HG03442 (cell line): ENCODE measurements around the gene TRAF1.
"Not testable (repeated sequence)": the region's sequence is repeated elsewhere in the genome, so short reads cannot be mapped to it uniquely, and the experiment has no call there.

ENCODE experiments used
- ATAC-seq: cut with Tn5 transposase; IDR thresholded peaks from one replicate; pipeline ENCODE4 v1.9.1; 2021; ENCODE audit warnings: mild to moderate bottlenecking, moderate library complexity; ENCODE audit not compliant: unreplicated experiment

The TRAF1 gene, protein sequence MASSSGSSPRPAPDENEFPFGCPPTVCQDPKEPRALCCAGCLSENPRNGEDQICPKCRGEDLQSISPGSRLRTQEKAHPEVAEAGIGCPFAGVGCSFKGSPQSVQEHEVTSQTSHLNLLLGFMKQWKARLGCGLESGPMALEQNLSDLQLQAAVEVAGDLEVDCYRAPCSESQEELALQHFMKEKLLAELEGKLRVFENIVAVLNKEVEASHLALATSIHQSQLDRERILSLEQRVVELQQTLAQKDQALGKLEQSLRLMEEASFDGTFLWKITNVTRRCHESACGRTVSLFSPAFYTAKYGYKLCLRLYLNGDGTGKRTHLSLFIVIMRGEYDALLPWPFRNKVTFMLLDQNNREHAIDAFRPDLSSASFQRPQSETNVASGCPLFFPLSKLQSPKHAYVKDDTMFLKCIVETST

DNA sequence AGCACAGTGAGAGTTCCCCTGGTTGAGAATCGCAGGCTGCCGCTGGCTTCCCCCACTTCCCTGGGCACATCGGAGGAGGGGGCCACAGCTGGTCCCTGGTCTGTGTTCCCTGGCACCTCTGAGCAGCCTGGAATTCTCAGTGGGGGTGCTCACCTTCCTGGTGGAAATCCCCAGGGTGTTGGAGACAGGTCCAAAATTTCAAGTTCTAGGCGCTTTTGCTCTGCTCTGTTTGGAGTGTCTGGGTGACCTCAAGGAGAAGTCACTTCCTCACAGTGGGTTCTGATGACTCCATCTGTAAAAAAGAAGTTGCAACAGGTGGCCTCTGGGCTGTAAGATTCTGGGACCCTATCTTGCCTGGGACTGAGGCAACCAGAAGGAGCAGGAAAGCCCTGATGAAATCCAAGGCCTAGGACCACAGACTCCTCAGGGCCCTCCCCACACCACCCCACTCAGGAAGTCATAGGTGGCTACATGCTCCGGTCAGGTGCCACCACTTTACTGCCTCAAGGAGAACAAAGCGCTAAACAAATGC is at the start of gene TRAF1:
TSS of gene TRAF1 (minus strand) at position 400 of the 532 bp plus-strand sequence. CDS start 721 bp downstream, outside the sequence.
- peak; percentile 19 for ATAC-seq

DNA sequence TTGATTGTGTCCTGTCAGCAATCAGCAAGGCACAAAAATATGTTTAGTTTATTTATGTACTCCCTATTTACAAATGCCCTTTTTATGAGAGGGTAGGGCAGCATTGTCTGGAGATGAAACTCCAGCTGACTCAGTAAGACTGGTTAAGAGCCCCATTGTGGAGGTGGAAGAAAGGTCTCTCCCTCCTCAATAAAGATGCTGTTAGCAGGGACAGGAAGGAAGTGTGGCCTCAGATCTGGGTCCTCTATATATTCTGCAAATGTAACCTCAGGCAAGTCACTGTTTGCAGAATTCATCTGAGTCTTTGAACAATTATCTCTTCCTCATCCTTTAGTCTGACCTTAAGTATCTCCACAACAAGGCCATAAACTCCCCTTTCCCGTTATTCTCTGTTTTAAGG is 48.3 kb upstream of the TRAF1 start:
- no peak for ATAC-seq

DNA sequence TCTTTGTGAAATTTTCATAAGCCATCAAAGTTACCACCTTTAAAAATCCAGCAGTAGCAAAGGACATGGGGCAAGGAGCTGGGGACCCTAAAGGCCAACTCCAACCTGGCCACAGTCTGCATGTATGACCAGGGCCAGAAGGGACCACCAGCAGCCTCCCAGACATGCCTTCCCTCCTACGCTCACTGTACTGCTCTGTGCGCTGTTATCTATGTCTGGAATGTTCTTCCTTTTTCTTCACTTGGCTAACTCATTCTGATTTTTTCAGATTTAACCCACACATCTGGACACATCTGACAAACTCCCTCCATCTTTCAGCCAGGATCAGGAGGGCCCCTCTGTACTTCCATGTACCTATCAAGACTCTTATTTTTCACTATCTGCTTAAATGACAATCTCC is 47.6 kb upstream of the TRAF1 start:
- no peak for ATAC-seq

DNA sequence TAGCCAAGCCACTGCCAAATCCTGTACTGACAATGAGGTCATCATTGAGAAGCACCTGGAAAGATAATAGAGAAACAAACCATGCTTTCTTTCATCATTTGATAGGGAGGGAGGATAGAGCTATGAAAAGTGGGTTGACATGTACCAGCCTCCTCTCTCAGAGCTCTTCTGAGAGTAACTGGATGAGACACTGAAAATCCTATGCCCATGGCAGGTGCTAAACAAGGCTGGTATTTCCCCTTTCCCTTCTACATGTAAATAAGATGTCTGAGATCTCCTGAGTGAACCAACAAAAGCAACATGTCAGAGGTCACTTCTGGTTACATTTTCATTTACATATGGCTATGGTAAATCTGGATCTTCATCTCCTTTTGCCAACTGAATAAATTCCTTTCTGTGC is 45.3 kb upstream of the TRAF1 start:
- no peak for ATAC-seq

DNA sequence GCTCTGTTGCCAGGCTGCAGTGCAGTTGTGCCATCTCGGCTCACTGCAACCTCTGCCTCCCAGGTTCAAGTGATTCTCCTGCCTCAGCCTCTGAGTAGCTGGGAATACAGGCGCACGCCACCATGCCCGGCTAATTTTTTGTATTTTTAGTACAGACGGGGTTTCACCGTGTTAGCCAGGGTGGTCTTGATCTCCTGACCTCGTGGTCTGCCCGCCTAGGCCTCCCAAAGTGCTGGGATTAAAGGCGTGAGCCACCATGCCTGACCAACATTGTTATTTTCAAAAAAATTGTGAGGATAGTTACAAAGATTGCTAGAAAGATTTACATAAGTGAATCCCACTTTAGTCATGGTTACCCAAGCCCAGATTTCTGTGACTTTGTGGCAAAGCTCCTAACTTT is 44.9 kb upstream of the TRAF1 start:
- not testable (repeated sequence) for ATAC-seq

DNA sequence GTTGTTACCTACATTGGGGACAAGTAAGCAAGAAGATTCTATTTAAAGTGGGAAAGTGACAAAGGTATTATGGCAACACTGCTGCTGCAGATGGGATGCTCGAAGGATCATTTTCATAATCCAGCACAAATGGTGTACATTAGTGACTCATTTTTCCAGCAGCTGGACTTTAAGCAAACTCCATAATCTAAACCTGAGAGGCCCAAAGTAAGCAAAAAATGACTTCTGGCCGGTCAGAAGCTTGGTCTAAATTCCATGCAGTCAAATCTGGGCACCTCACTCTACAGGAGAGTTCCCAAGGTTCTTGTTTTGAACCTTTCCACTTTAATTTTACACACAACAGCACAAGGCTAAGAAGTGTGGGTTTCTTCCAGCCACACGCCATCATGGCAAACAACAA is 43.6 kb upstream of the TRAF1 start:
- ATAC-seq: no peak

DNA sequence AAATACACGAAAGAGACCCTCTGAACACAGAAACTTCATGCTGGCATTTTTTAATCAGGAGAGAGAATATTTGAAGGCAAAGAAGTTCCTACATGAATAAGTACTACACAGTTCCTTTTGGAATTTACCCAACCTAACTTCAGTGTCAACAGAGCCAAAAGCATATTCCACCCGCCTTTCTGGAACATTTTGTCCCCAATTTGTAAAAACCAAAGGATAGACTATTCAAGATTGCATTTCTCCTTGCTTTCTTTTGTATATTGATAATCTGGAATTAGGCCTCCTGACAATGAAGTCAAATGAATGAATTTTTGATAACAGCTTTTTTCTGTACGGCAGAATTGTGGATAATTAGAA is 39.4 kb upstream of the TRAF1 start:
- no peak for ATAC-seq

DNA sequence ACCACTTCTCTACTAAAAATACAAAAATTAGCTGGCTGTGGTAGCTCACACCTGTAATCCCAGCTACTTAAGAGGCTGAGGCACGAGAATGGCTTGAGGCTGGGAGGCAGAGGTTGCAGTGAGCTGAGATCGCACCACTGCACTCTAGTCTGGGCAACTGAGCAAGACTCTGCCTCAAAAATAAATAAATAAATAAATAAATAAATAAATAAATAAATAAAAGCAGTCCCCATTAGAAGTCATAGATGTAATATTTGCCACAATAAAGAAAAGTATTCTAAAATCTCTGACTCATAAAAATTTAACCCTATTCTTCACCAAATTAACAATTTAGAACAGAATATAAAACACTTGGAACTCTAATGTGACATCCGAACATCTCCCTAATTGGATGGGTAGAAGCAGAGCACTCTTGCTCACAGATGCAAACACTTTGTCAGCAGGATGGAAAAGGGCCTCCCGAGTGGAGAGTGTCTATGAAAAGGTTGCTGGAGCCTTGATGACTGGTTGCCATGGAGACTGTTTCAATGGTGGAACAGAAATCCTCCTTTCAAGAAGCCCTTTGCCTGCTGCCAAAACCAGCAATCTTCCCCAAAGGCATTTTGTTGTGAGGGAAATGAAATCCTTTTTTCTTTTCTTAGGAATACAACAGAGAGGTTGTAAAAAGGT is 38.9 kb upstream of the TRAF1 start:
- ATAC-seq: no peak

DNA sequence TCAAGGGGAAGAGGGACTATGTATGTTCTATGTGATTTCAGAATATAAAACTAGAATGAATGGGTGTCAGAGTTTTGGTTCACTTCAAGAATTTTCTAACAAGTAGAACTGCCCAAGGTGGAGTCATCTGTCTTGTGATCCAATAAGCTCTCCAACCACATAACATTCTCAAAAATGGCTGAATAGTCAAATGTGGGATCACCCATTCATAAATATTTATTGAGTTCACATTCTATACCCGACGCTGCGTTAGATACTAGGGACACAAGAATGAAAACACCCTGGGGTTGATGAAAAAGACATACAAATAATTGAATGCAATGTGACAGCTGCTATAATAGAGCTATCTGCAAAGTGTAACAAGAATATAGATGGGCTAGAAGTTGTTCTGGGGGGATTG is 35.3 kb upstream of the TRAF1 start:
- ATAC-seq: no peak

DNA sequence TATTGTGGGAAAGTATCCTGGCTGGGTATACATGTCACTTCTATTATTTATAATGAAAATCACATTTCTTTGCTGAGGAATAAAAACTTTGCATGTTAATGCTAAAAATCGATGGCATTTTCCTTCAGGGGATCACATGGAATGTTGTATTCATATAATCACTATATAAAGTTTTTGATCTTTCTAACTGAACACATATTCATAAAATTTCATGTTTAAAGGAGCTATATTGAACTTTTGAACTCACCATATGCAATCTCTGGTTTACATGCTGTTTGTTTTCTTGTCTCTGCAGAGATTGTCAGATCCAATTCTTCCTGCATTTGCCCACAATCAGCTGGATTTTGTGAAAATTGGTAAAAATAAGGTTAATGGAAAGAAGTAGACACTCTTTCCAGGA is 33.4 kb upstream of the TRAF1 start:
- ATAC-seq: no peak

DNA sequence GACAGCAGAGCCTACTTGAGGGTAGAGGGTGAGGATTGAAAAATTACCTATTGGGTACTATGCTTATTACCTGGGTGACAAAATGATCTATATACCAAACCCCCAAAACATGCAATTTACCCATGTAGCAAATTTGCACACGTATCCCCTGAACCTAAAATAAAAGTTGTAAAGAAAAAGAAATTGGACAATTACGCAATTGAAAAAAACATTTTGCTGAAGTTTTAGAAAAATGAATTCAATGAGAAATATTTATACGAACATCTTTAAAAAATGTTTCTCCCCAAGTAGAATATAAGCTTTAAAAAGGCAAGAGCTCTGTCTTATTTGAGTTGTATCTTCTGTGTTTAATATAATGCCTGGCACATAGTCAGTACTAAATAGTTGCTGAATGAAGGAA is 30.3 kb upstream of the TRAF1 start:
- ATAC-seq: no peak

DNA sequence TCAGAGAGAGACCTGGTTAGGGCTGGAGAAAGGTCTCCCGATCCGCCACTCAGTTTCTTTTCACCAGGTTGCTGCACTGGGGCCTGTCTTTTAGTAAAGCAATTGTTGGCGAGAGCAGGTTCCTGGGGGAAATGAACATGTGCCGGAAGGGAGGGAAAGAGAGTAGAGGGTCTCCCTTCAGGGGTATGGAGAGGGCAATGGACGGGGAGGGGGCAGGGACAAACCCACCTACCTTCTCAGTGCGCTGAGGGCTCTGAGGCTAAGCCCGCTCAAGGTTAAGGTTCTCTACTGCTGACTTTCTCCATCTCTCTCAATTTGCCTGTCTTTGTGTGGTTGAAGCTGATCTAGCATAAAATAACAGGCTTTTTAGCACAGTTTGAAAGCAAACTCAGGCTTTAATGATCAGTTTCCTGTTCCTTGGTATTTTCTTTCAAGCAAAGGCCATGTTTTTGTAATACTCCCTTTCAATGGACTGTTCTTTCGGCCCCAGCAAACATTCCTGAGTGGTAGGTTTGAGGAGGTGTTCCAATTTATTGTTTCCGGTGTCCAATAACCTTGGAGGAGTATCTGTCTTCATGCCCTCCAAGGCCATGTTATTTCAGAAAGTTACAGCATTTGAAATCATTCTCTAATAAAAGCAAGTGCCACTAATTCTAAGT is 25.5 kb upstream of the TRAF1 start:
- no peak for ATAC-seq

DNA sequence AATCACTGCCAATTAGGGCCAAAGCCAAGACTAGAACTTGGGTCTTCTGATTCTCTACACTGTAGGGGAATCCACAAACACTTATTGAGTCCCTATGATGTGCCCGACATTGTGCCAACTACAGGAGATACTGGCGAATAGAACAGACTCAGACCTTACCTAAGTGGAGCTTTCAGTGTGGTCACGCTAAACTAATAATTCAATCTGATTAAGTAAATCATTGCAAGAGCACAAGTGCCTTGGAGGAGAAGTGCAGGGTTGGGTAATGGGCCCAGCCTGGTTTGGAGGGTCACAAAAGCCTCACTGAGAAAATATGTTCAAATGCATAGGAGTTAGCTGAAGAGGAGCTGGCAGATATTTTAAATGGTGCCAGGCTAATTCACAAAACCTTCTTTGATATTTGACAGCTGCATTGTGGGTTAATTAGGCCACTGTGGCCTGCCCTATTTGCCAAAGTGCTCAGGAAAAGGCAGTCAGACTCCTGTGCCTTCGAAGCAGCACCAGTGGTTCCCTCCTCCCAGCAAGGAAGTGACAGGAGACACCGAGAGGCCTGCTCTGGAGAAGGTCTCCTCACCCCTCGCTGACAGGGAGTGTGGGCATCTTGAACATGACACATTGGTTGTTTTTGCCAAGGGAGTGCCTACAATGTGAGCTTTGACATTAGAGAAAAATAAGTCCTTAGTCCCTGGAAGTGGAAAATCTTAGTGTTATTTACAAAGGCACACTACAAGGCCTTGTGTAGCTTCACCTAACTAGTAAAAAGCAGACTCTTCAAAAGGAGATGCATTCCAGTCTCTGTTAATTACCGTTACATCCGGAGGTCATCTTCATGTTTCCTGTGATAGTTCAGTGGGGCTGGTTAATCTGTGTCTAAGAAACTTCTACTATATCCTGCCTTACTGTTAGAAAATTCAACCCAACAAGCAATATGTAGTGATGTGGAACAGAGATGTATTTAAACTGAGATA is 24.1 kb upstream of the TRAF1 start:
- ATAC-seq: no peak

DNA sequence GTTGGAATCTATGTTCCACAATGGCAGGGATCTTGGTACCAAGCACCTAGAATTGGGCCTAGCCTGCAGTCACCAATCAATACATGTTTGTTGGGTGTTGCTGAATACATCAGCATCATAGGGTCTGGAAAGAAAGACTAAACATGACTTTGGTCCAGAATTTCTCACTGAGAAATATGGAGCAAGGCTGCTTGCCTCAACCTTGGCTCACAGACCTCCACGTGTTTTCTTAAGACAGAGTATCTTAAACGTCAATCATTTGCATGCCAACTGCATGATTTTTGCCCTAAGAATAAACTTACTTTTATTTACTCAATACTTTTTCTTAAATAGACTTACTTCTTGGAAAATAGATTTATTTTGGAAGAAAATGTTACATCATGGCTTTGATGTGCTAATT is 22.7 kb upstream of the TRAF1 start:
- ATAC-seq: no peak

DNA sequence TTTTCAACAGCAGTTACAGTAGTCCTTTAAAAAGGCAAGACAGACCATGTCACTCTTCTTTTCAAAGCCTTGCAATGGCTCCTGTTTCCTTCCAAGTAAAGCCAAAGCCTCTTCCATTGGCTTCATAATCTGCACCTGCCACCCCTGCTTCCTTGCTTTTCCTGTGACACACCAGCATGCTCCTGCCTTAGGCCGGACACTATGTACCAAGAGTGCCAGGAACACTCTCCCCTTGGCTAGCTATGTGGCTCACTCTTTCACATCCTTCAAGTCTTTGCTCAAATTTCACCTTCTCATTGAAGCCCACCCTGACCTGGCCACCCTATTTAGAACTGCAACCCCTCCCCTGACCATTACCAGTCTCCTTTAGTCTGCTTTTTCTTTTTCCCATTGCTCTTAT is 22.2 kb upstream of the TRAF1 start:
- no peak for ATAC-seq

DNA sequence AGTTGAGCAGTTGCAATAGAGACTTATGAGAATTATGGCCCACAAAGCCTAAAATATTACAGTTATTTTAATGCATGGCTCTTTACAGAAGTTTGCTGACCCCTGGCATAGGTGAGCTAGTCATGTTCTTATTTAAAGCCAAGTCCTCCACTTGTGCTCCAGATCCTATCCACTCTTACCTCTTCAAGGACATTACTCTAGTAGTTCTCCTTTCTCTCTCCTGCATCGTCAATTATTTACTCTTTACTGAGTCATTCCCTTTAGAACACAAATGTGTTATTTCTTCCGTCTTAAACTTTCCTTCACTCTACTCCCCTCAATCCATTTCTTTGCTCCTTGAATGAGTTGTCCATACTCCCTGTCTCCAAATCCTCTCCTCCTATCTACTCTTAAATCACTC is 20.6 kb upstream of the TRAF1 start:
- no peak for ATAC-seq

DNA sequence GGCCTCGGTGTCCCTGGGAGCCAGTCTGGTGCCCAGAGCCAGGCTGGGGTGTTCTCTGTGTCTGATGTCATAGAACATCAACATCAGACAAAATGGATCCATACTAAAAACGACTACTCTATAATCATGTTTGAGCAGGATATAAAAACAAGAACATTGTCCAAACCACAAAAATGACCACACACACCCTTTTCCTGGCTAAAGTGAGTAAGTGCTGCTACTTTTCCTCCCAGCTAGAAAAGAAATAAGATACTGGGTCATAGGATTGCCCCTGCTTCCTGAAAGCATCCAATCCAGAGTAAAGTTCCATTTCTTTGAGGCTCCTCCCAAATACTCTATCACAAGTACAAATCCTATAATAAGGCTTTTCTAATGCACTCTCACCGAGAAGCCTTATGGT is 19.7 kb upstream of the TRAF1 start:
- ATAC-seq: no peak

DNA sequence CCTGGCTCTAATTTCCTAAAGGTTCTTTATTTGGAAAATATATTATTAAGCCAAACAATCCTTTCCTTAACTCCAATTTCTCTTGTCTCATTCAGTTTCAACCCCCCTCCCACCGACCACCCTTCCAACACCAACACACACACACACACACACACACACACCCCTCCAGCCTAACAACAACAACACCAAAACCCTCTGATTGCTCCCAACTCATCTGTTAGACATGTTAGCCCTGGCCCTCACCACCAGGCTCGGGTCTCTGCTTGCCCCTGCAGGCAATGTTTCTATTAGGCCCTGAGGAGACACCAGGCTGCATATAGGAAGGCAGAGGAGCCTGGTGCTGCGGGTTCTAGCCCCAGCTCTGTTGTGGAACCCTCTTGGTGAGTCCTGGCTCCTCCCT is 18.4 kb upstream of the TRAF1 start:
- ATAC-seq: no peak

DNA sequence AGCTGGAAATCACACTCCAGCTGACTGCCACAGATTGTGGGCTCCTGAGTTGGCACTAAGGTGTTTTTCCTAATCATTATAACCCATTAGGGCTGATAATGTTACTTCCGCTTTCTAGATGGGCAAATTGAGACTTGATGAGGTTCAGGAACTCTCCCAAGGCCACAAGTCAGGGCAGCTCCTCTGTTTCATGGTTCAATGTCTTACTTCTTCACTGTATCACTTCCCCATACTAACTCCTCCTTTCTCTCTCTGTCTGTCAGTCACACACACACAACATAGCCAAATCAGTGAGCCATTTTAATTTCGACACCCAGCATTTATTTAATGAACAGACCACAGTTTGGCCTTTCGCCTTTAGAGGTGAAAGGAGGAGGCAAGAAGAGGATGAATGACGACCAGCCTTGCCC is 17.8 kb upstream of the TRAF1 start:
- peak; percentile 99 for ATAC-seq

DNA sequence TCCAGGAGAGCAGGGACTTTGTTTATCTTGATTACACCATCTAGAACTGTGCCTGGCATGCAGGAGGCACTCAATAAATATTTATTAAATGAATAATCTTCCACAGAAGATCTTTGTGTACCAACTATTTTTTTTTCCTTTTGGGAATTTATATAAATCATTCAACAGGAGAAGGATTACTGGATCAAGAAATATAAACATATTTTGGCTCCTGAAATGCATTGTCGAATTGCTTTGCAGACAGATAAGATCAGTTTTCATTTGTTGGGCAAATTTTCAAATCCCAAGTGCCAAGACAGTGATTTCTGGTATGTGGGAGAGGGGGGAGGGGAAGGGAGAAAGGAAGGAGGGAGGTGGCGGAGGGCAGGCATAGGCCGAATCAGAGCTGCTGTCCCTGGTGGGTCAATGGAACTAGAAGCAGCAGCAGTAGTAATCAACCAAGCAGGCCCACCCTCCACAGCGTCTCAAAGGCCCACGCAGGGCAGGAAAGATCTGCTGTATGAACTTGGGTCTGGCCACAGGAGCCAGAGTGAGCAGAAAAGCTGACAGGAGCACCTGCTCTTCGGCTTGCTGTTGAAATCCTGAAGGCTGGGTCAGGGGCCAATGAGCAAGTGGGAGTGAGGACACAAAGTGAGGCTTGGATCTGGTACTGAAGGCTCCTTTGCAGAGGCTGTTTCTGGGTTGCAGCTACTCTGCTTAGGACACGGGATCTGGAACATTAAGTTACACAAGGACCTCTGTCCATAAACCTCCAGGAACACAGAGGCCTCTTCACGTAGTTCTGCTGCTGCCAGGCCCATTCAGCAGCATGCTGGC is 15.8 kb upstream of the TRAF1 start:
- no peak for ATAC-seq
